ENCODE results near the gene TESPA1. TPM values are rescaled to one million over a fixed set of nuclear protein-coding genes. Genes with fewer than 3 reads are reported as not detected.

Gene TESPA1
- total and polyA plus RNA-seq, 7 donors, result 0.08 to 0.87 (median 0.54) TPM; not detected in 2

- 88 to 93% (median 90%) methylated on average over 12 of the region's 12 CpGs for WGBS, 3 donors
- Histone ChIP-seq H3K9me3 (no peaks in the 10 kb centered on the region), H3K36me3 (ENCODE audit: insufficient read depth in 1 of 2, low read depth in 1 of 2) (no peaks in the 10 kb centered on the region), H3K4me3 (no peak overlapping the region), H3K27me3 (ENCODE audit: insufficient read depth in 3 of 3, low read length in 2 of 3) (no peaks in the 10 kb centered on the region), H3K27ac (no peak overlapping the region), H3K4me1 (no peaks in the 10 kb centered on the region)
- DNase-seq, result no peak
- intact Hi-C loops (cut with DNase I), result no loop called here
- no peak for ATAC-seq
- no peak for TF ChIP-seq CTCF (IDR thresholded peaks at IDR 0.05)
Measured at GRCh38 chr12:54974279-54974678, 10.3 kb downstream of the TESPA1 start.

GRCh38 chr12:54973556-54973955 is 11.0 kb downstream of the TESPA1 start:
- no peak for DNase-seq
- 71 to 83% (median 73%) methylated on average over 3 of the region's 3 CpGs for WGBS, 3 donors
- no peaks in the 10 kb centered on the region for H3K4me1 ChIP-seq
- H3K27me3 ChIP-seq (ENCODE audit: insufficient read depth in 3 of 3, low read length in 2 of 3), result no peaks in the 10 kb centered on the region
- no peak for ATAC-seq
- no peaks in the 10 kb centered on the region for H3K9me3 ChIP-seq
- no peak for TF ChIP-seq CTCF (IDR thresholded peaks at IDR 0.05)
- intact Hi-C loops (cut with DNase I), result no loop called here
- no peak overlapping the region for H3K4me3 ChIP-seq
- H3K36me3 ChIP-seq (ENCODE audit: insufficient read depth in 1 of 2, low read depth in 1 of 2), result no peaks in the 10 kb centered on the region
- no peak overlapping the region for H3K27ac ChIP-seq

GRCh38 chr12:54970741-54971140 is 13.8 kb downstream of the TESPA1 start:
- Histone ChIP-seq H3K4me1 (no peaks in the 10 kb centered on the region), H3K9me3 (no peaks in the 10 kb centered on the region), H3K36me3 (ENCODE audit: insufficient read depth in 1 of 2, low read depth in 1 of 2) (no peaks in the 10 kb centered on the region), H3K4me3 (no peak overlapping the region), H3K27me3 (ENCODE audit: insufficient read depth in 3 of 3, low read length in 2 of 3) (no peaks in the 10 kb centered on the region), H3K27ac (no peak overlapping the region)
- ATAC-seq, result no peak
- DNase-seq, result no peak
- intact Hi-C loops (cut with DNase I), result no loop called here
- no peak for TF ChIP-seq CTCF (IDR thresholded peaks at IDR 0.05)
- 85 to 93% (median 91%) methylated on average over 3 of the region's 3 CpGs for WGBS, 3 donors

GRCh38 chr12:54968181-54968730 is 16.3 kb downstream of the TESPA1 start:
- peaks cover 0 to 3% (median 0%) of the 10 kb centered on the region in 3 donors for H3K27me3 ChIP-seq (ENCODE audit: insufficient read depth in 3 of 3, low read length in 2 of 3)
- H3K27ac ChIP-seq, result no peak overlapping the region
- intact Hi-C loops (cut with DNase I), result no loop called here
- no peaks in the 10 kb centered on the region for H3K36me3 ChIP-seq (ENCODE audit: insufficient read depth in 1 of 2, low read depth in 1 of 2)
- ATAC-seq (no peak), DNase-seq (no peak)
- H3K9me3 ChIP-seq, result no peaks in the 10 kb centered on the region
- H3K4me1 ChIP-seq, result no peaks in the 10 kb centered on the region
- H3K4me3 ChIP-seq, result no peak overlapping the region
- TF ChIP-seq CTCF (IDR thresholded peaks at IDR 0.05), result no peak
- WGBS, 3 donors, result 46 to 55% (median 52%) methylated on average over 4 of the region's 4 CpGs

- WGBS, 3 donors, result 41 to 46% (median 41%) methylated on average over 2 of the region's 2 CpGs
- H3K4me1 ChIP-seq, result no peaks in the 10 kb centered on the region
- no peak for DNase-seq
- TF ChIP-seq CTCF (IDR thresholded peaks at IDR 0.05), result no peak
- H3K27me3 ChIP-seq (ENCODE audit: insufficient read depth in 3 of 3, low read length in 2 of 3), result peaks cover 0 to 3% (median 0%) of the 10 kb centered on the region in 3 donors
- no peaks in the 10 kb centered on the region for H3K9me3 ChIP-seq
- intact Hi-C loops (cut with DNase I), result no loop called here
- H3K36me3 ChIP-seq (ENCODE audit: insufficient read depth in 1 of 2, low read depth in 1 of 2), result no peaks in the 10 kb centered on the region
- no peak overlapping the region for H3K27ac ChIP-seq
- no peak for ATAC-seq
- H3K4me3 ChIP-seq, result no peak overlapping the region
Measured at GRCh38 chr12:54967461-54967860, 17.1 kb downstream of the TESPA1 start.
